Osteoblast (primary cell): Measurements from ENCODE around the gene DENND1B. TPM values are rescaled to one million over a fixed set of nuclear protein-coding genes. Genes with fewer than 3 reads are reported as not detected.

Source experiments
- DNase-seq: peaks from one replicate; pipeline ENCODE4 v3.0.0; 2011; ENCODE audit warnings: low spot score, mixed read lengths; ENCODE audit not compliant: insufficient read length; ENCODE audit errors: missing footprints
- H2AFZ ChIP-seq: 2 replicates; pipeline ENCODE4 v1.6.0; 2011; ENCODE audit warnings: mild to moderate bottlenecking, low read length
- H3K27ac ChIP-seq: 2 replicates; pipeline ENCODE4 v1.5.1; 2011; ENCODE audit warnings: mild to moderate bottlenecking, low read depth, low read length, moderate library complexity
- H3K27me3 ChIP-seq: 2 replicates; pipeline ENCODE4 v1.6.0; 2012; ENCODE audit warnings: mild to moderate bottlenecking, control low read depth, inconsistent platforms, low read length, moderate library complexity; ENCODE audit not compliant: insufficient read depth
- H3K36me3 ChIP-seq: 2 replicates; pipeline ENCODE4 v1.5.1; 2011; ENCODE audit warnings: mild to moderate bottlenecking, low read length, control low read depth, moderate library complexity; ENCODE audit not compliant: insufficient read depth
- H3K4me1 ChIP-seq: 2 replicates; pipeline ENCODE4 v1.5.1; 2011; ENCODE audit warnings: mild to moderate bottlenecking, low read length, control low read depth, moderate library complexity; ENCODE audit not compliant: insufficient read depth
- H3K4me2 ChIP-seq: 2 replicates; pipeline ENCODE4 v1.6.0; 2011; ENCODE audit warnings: mild to moderate bottlenecking, low read length; ENCODE audit not compliant: insufficient read depth
- H3K4me3 ChIP-seq: fragments of 200-600 bp; sonication (generic); 3 replicates; pipeline ENCODE4 v1.5.1; 2012; ENCODE audit warnings: mild to moderate bottlenecking, low read length, inconsistent platforms; ENCODE audit not compliant: insufficient read depth
- H3K79me2 ChIP-seq: 2 replicates; pipeline ENCODE4 v1.6.0; 2012; ENCODE audit warnings: mild to moderate bottlenecking, low read length, control low read depth, inconsistent platforms; ENCODE audit not compliant: insufficient read depth
- H3K9me3 ChIP-seq: 2 replicates; pipeline ENCODE4 v1.5.1; 2011; ENCODE audit warnings: low read depth, low read length, control low read depth
- H4K20me1 ChIP-seq: 2 replicates; pipeline ENCODE4 v1.6.0; 2012; ENCODE audit warnings: mild to moderate bottlenecking, low read length, control low read depth; ENCODE audit not compliant: insufficient read depth
- total RNA-seq: library from RNA; depleted of rRNA; stranded (reverse); fragments of >200 nt; gene quantifications from 2 replicates; pipeline ENCODE4 v1.2.3, GENCODE V29; 2012
- TF ChIP-seq, protein P1 (sequence below): IDR thresholded peaks from 2 replicates; pipeline ENCODE4 v1.5.1; 2011; ENCODE audit warnings: mild to moderate bottlenecking, low read depth, low read length, moderate library complexity; ENCODE audit errors: extremely low read depth

Gene DENND1B
- total RNA-seq, 1 donor, result 22.4 TPM

DNA sequence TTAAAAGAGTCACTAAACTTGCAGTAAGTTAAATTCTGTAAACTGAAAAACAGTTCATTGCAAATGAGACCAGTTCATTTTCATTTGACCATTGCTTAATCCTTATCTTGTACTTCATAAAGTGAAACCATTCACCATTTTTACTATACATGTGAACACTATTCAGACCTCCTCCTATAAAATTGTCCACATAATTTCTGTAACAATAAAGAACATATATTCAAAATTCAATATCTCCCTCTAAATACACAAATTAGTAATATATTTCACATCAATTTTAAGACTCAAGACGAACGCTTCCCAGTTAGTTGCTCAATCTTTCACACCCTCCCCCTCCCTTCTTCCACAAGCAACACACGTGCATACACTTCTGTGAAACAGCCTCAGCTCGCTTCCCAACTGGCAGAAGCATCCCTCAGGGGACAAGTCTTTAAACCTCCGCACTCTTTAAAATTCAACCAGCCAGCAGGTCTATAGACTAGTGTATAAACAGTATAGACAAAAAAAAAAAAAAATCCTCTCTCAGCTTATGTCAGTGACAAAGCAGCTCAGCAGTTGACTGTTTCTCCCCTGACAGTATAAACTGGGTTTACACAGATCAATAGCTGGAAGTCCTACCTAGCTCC is 99.6 kb downstream of the DENND1B start:
- H4K20me1 ChIP-seq, result no peaks in the 10 kb centered on the region
- TF ChIP-seq, protein P1, sequence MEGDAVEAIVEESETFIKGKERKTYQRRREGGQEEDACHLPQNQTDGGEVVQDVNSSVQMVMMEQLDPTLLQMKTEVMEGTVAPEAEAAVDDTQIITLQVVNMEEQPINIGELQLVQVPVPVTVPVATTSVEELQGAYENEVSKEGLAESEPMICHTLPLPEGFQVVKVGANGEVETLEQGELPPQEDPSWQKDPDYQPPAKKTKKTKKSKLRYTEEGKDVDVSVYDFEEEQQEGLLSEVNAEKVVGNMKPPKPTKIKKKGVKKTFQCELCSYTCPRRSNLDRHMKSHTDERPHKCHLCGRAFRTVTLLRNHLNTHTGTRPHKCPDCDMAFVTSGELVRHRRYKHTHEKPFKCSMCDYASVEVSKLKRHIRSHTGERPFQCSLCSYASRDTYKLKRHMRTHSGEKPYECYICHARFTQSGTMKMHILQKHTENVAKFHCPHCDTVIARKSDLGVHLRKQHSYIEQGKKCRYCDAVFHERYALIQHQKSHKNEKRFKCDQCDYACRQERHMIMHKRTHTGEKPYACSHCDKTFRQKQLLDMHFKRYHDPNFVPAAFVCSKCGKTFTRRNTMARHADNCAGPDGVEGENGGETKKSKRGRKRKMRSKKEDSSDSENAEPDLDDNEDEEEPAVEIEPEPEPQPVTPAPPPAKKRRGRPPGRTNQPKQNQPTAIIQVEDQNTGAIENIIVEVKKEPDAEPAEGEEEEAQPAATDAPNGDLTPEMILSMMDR, result no peak
- H2AFZ ChIP-seq, result peak overlapping the region; percentile 47
- no peaks in the 10 kb centered on the region for H3K9me3 ChIP-seq
- H3K4me2 ChIP-seq, result peak overlapping the region; percentile 79
- no peaks in the 10 kb centered on the region for H3K79me2 ChIP-seq
- DNase-seq, result no peak
- H3K27me3 ChIP-seq, result no peaks in the 10 kb centered on the region
- H3K27ac ChIP-seq, result peak overlapping the region; percentile 10
- H3K4me3 ChIP-seq, result peak overlapping the region; percentile 63
- H3K36me3 ChIP-seq, result no peaks in the 10 kb centered on the region
- no peaks in the 10 kb centered on the region for H3K4me1 ChIP-seq

DNA sequence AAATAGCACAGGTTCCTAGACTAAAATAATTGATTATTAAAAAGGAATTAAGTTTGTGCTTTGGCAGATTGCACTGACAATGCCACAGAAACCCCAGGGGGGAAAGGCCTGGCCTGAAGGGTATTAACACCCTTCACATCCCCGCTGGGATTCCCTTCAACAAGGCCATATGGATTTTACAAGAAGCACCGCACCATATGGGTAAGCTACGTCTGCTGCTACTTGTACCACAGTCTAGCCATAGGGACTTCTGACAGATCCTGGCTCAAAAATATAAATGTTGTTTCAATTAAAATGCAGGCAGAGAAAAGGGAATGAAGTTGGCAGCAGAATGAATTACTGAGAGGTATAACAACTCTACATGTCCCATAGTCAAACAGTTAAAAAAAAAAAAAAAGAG is 101.0 kb downstream of the DENND1B start:
- Histone ChIP-seq H4K20me1 (no peaks in the 10 kb centered on the region), H3K4me3 (no peak overlapping the region), H3K9me3 (no peaks in the 10 kb centered on the region), H3K79me2 (no peaks in the 10 kb centered on the region), H2AFZ (no peak overlapping the region), H3K27ac (no peak overlapping the region), H3K27me3 (no peaks in the 10 kb centered on the region), H3K36me3 (no peaks in the 10 kb centered on the region), H3K4me1 (no peaks in the 10 kb centered on the region), H3K4me2 (no peak overlapping the region)
- no peak for DNase-seq
- TF ChIP-seq, protein P1, result no peak

DNA sequence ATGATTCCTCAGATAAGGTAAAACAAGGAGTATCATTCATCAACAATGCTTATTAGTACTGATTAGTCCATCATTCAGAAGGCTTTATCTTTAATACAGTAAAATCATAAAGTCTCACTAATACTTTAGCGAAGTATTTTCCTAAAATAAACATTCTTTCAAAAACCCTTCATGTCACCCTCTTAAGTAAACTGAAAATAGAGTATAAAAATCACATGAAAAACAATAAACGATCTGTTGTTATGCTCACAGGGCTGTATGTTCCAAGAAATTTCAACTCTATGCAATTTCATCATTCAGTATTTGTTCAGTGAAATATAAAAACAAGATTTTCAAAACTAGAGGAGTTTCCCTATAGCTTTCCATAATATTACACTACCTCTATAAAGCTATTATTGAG is 102.0 kb downstream of the DENND1B start:
- TF ChIP-seq, protein P1, result no peak
- no peak for DNase-seq
- H3K9me3 ChIP-seq, result no peaks in the 10 kb centered on the region
- H3K79me2 ChIP-seq, result no peaks in the 10 kb centered on the region
- no peak overlapping the region for H3K4me3 ChIP-seq
- no peaks in the 10 kb centered on the region for H3K36me3 ChIP-seq
- no peak overlapping the region for H3K4me2 ChIP-seq
- H3K4me1 ChIP-seq, result no peaks in the 10 kb centered on the region
- no peak overlapping the region for H2AFZ ChIP-seq
- no peak overlapping the region for H3K27ac ChIP-seq
- H3K27me3 ChIP-seq, result no peaks in the 10 kb centered on the region
- no peaks in the 10 kb centered on the region for H4K20me1 ChIP-seq

DNA sequence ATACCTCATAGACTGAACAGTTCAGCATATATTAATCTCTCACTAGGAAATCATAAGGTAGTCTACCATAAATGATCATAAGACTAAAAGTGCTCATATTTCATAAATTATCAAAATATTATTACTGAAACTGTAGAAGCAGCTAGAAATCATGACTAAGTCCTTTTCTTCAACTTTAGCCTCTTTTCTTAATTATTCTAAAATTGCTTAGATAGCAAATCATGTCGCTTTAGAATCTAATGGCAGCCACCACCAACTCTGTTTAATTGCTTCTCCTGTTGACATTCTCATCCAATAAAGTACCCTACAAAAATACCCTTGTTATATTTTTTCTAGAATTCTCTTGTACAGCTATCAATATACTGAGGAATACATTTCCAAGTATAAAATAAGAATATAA is 102.9 kb downstream of the DENND1B start:
- H3K79me2 ChIP-seq, result no peaks in the 10 kb centered on the region
- TF ChIP-seq, protein P1, result no peak
- no peaks in the 10 kb centered on the region for H4K20me1 ChIP-seq
- no peaks in the 10 kb centered on the region for H3K36me3 ChIP-seq
- H3K4me3 ChIP-seq, result no peak overlapping the region
- no peak for DNase-seq
- H3K4me2 ChIP-seq, result no peak overlapping the region
- no peak overlapping the region for H2AFZ ChIP-seq
- H3K4me1 ChIP-seq, result no peaks in the 10 kb centered on the region
- H3K27ac ChIP-seq, result no peak overlapping the region
- no peaks in the 10 kb centered on the region for H3K9me3 ChIP-seq
- no peaks in the 10 kb centered on the region for H3K27me3 ChIP-seq
